Hematopoietic multipotent progenitor cell treated with erythropoietin and hydrocortisone succinate and interleukin-3 and kit ligand, for 8 days (in vitro differentiated cells): ENCODE data around the gene FLT3LG.

ENCODE experiments used
- DNase-seq: peaks from one replicate; pipeline ENCODE4 v3.0.0-alpha.2; 2015

The FLT3LG gene

DNA sequence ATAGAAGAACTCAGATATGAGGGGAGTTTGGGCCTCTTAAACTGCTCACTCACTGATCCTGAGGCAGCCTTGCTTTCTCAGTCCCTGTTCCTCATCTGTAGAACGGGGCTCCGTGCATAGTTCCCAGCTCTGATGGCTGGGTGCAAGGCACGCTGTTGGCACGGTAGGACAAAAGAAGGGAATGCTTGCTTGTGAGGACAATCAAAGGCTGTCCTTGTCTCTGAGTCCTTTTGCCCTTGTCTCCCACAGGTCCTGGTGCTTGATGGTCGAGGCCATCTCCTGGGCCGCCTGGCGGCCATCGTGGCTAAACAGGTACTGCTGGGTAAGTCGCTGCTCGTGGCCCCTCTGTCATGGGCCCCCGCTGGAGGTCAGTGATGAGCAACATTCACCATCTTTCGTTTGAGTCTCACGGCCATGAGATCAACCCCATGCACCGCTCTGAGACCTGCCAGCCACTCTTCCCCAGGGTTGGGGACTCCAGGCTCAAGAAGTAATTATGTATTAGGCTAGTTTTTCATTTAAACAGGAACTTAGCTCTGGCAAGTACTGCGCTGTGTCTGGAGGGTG is 15.7 kb downstream of the FLT3LG start:
- no peak for DNase-seq

DNA sequence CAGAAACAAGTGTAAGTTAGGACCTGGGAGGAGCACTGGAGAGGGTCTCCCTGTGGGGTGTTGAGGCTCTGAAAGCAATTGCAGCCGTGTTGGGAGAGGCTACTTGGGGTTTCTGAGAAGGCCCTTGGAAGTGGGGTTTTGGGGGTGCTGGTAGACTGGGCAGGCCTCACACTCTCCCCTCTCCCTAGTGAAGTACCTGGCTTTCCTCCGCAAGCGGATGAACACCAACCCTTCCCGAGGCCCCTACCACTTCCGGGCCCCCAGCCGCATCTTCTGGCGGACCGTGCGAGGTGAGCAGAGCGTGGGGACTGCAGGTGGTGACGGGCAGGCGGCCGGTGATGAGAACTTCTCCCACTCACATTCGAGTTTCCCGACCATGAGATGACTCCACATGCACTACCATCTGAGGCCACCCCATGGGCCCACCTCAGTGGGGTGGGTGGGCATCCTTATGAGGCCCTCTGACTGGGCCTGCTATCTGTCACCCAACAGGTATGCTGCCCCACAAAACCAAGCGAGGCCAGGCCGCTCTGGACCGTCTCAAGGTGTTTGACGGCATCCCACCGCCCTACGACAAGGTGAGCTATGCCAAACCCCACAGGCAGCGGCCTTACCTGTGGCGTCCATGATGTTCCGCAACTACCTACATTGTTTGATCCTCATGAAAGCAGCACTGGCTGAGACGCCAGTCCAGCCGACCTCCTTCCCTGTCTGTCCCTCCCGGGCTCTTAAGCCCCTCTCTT is 16.4 kb downstream of the FLT3LG start:
- DNase-seq, result no peak

DNA sequence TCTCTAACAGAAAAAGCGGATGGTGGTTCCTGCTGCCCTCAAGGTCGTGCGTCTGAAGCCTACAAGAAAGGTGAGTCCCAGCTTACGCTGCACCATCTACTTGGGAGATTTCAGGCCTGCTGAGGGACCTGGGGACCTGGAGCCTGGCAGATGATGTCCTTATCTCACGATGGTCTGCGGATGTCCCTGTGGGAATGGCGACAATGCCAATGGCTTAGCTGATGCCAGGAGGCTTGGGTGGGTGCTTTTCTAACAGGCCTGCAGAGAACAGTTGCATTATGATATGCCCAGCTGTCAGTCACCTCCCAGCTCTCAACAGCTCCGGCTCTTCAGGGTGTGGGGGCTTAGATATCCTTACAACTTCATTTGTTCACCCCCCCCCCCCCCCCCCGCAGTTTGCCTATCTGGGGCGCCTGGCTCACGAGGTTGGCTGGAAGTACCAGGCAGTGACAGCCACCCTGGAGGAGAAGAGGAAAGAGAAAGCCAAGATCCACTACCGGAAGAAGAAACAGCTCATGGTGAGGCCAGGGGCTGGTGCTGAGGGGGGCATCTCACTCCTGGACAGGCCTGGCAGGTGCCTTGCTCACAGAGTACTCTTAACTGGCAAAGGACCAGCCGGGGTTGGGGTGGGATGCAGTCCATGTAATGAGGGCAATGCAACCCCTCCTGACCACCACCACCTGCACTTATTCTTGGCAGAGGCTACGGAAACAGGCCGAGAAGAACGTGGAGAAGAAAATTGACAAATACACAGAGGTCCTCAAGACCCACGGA is 17.2 kb downstream of the FLT3LG start:
- no peak for DNase-seq

DNA sequence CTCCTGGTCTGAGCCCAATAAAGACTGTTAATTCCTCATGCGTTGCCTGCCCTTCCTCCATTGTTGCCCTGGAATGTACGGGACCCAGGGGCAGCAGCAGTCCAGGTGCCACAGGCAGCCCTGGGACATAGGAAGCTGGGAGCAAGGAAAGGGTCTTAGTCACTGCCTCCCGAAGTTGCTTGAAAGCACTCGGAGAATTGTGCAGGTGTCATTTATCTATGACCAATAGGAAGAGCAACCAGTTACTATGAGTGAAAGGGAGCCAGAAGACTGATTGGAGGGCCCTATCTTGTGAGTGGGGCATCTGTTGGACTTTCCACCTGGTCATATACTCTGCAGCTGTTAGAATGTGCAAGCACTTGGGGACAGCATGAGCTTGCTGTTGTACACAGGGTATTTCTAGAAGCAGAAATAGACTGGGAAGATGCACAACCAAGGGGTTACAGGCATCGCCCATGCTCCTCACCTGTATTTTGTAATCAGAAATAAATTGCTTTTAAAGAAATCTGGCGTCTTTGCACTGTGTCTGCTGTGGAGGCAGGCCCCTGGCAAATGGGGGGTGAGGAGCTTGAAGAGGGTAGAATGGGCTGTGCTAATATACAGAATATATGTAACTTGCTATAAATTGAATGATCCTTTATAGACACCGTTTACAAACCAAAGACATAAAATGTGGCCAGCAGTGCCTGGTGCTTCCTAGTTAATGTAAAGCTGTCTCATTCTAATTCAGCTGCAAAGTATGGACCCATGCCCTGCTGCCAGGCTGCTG is 18.0 kb downstream of the FLT3LG start:
- peak; percentile 39 for DNase-seq

DNA sequence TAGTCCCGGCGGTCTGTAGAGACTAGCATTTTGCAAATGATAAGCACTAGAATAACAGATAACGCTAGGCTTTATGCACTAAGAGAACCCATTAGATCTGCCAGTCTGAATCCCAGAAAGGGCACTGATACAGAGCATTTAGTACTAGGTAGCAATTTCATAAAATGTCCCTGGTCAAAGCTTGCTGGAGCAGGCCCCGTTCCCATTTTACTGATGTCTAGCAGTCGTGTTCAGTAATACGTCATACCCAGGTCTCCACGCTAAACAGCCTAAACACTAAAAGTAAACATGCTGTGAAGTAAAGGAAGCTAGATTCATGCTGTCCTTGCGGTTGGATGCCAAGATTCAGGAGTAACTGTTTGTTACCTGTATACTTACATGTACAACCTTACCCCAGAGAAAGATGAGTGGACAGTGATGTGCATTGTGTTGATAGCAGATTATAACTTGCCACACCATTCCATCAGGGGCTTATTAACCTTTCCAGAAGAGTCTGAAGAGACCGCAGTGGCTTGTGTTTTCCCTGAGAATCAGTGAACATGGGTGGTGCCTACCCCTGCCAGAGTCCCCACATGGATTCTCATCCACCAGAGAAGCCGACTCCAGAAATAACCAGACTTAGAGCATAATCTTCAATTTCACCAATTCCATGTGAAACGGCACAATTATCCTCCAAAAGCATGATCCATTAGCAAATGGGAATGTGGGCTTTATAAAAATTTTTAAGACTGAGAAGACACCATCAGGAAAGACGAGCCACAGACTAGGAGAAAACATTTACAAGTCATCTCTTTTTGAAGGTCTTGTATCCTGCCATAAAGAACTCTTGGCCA is 18.8 kb downstream of the FLT3LG start:
- peak; percentile 69 for DNase-seq

DNA sequence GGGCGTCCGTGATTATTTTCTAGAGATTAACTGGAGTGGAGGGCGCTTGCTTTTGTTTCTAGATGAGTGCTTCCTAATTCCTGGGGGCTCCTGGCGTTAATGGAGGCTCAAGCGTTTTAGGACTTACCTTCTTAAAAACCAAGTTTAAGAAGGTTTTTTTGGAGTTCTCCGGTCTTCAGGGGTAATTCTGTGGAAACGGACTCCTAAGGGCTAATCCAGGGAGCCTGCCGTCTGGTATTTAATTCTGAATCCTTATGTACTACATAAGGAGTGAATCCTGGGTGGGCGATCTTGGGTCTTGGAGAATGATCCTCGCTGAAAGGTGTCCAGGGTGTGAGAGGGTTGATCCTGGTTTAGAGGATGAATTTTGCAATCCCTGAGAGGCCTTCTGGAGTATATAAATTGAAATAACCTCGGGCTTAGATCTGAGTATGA is 22.6 kb downstream of the FLT3LG start:
- no peak for DNase-seq

DNA sequence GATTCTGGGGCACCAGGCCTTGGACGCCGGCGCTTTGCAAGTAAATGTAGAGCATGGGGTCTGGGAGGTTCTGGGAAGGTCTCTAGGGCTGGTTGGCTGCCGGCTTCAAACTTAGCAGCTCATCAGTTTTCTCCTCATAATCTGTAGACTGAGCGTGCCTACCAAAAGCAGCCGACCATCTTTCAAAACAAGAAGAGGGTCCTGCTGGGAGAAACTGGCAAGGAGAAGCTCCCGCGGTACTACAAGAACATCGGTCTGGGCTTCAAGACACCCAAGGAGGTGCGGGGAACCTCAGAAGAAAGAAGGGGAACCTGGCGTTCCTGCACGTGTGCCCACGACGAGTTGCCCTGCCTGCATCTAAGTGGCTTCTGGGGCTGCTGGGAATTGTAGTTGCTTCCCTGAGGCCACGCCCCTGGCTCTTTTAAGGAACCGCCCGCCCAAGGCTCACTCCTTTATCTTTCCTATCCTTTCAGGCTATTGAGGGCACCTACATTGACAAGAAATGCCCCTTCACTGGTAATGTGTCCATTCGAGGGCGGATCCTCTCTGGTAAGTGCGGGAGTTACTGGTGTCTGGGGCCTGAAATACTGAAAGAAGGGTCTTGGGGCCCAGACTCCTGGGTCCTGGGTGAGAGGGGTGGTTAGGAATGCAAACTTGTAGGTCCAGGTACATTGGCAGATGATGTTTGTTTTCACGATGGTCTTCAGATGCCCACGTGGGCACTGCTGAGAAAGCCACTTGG is 23.2 kb downstream of the FLT3LG start:
- peak; percentile 93 for DNase-seq

DNA sequence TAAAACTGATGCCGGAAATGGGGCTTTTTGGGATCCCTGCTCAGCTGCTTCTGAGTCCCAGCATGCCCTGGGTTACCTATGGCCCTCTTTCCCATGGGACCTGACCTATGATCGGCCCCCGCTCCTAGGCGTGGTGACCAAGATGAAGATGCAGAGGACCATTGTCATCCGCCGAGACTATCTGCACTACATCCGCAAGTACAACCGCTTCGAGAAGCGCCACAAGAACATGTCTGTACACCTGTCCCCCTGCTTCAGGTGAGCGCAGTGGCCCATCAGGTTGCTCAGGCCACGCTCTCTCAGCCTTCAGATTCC is 23.7 kb downstream of the FLT3LG start:
- DNase-seq, result no peak

DNA sequence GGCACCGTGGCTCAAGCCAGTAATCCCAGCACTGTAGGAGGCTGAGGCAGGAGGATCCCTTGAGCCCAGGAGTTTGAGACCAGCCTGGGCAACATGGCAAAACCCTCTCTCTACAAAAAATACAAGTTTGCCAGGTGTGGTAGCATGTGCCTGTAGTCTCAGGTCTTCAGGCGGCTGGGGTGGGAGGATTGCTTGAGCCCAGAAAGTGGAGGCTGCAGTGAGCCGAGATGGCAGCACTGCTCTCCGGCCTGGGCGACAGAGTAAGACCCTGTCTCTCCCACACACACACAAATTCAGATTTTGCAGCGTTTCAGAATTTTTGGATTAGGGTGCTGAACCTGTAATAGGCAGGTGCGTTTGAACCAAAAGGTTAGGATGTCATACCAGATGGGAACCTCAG is 24.5 kb downstream of the FLT3LG start:
- DNase-seq, result no peak

DNA sequence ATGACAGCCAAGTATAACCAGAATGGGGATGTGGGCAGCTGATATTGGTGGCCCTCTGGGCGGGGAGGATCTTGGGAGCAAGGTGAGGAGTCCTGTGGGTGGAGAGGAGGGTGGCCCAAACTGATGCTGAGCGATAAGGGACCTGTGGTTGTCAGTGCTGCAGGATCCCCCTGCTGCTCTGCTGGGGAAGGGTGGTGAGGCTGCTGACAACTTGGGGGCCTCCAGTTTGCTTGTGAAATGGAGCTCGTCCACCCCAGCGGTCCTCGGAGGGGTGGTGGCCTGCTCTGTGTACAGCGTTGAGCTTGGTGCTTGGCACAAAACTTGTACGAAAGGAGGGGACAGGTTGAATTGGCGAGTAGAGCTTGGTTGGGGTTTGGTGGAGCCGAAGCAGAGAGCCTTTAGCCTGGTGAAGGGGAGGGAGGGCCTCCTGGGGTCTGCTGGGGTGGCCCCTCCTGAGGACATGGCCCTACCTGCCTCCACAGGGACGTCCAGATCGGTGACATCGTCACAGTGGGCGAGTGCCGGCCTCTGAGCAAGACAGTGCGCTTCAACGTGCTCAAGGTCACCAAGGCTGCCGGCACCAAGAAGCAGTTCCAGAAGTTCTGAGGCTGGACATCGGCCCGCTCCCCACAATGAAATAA is 25.1 kb downstream of the FLT3LG start:
- peak; percentile 36 for DNase-seq

DNA sequence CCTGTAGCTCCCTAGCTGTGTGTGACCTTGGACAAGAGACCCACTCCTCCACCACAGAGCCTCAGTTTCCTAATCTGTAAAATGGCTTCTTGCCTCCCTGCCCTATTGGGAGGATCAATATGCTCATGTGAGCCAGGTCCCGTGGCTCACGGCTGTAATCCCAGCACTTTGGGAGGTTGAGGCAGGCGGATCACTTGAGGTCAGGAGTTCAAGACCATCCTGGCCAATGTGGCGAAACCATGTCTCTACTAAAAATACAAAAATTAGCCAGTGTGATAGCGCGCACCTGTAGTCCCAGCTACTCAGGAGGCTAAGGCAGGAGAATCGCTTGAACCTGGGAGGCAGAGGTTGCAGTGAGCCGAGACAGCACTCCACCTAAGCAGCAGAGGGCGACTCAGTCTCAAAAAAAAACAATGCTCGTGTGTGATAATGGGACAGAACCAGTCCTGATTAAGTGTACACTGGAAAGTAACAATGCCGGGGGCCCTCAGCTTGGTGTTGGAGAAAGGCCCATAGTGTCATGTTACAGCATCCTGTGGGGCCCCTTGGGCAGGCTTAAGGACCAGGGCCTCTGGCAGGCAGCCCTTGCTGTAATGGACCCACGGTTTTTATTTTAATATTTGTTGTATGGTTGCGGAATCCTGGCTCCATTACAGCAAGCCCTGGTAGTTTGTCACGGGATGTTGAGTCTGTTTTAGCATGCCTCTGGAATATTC is 29.0 kb downstream of the FLT3LG start:
- peak; percentile 76 for DNase-seq

DNA sequence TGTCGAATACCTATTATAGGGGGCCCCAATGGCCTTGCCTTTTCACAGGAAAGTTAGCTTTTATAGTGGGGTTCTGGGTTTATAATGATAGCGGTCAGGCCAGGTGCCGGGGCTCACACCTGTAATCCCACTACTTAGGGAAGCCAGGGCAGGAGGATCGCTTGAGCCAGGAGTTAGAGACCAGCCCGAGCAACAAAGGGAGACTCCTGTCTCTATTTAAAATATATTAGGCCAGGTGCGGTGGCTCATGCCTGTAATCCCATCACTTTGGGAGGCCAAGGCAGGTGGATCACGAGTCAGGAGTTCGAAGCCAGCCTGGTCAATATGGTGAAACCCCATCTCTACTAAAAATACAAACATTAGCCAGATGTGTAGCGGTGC is 29.6 kb downstream of the FLT3LG start:
- no peak for DNase-seq

DNA sequence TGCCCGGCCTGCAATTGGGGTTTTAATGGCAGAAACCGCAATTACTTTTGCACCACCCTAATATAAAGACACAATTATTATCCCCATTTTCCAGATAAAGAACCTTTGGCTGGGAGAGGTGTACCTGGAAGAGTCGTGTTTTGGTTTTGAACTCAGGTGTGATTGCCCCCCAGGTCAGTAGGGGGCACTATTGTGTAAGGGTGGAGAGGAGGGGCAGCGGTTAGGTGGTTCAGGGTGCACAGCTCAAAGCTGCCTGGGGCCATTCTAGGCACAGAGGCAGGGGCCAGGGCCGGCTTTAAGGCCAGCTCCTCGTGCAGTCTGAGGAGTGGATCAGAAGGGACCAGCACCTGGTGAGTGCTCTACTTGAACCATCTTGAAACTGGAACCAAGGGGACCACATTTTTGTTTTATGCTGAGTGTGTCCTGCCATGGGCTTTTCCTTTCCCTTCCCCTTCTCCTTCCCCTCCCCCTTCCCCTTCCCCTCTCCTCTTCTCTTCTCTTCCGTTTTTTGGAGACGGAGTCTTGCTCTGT is 32.6 kb downstream of the FLT3LG start:
- DNase-seq, result peak; percentile 75

DNA sequence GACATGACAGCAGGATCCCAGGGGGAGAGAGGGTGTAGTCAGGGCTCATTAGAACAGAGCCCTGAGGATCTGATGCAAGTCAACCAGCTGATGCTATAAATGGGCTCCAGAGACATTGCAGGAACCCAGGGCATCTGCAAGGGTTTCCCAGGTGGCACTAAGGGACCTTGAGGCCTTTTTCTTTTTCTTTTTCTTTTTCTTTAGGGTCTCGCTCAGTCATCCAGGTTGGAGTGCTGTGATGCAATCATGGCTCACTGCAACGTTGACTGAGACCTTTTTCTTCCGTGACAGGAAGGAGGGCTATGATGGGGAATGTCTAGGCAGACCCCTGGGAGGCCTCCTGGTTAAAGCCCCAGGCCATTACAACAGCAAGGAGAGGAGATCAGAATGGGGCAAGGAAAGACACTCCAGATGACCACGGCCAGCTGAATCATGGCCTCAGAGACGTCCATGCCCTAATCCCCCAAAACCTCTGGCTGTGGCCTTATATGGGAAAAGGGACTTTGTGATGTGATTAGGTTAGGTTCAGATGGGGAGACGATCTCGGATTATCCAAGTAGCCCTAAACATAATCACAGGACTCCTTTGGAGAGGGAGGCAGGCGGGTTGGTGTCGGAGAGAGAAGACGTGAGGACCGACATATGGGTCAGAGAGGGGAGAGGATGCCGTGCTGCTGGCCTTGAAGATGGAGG is 33.9 kb downstream of the FLT3LG start:
- DNase-seq, result no peak

DNA sequence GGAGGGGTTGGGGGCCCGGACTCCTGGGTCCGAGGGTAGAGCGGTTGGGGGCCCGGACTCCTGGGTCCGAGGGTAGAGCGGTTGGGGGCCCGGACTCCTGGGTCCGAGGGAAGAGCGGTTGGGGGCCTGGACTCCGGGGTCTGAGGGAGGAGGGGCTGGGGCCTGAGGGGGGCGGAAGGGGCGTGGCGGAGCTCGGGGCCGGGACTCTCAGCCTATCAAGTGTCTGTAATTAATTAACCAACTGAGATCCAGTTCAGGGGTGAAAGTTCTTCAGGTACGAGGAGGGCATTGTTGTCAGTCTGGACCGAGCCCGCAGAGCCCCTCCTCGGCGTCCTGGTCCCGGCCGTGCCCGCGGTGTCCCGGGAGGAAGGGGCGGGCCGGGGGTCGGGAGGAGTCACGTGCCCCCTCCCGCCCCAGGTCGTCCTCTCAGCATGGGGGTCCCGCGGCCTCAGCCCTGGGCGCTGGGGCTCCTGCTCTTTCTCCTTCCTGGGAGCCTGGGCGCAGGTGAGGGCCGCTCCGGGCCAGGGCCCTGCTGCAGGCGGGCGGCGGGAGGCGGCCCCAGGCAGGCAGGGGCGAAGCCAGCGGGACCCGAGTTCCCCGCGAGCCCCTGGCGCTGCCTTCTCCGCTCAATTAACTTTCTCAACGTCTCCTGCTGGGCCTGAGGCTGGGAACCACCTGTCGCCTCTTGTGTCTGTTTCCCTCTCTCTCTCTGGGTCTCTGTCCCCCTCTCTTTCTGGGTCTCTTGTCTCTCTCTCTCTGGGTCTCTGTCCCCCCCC is 39.1 kb downstream of the FLT3LG start:
- DNase-seq, result no peak

DNA sequence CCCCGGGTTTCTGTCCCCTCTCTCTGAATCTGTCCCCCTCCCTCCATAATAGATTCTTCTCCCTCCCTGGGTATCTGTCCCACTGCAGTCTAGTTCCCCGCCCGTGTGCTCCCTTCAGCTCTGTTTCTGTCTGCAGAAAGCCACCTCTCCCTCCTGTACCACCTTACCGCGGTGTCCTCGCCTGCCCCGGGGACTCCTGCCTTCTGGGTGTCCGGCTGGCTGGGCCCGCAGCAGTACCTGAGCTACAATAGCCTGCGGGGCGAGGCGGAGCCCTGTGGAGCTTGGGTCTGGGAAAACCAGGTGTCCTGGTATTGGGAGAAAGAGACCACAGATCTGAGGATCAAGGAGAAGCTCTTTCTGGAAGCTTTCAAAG is 39.7 kb downstream of the FLT3LG start:
- no peak for DNase-seq

DNA sequence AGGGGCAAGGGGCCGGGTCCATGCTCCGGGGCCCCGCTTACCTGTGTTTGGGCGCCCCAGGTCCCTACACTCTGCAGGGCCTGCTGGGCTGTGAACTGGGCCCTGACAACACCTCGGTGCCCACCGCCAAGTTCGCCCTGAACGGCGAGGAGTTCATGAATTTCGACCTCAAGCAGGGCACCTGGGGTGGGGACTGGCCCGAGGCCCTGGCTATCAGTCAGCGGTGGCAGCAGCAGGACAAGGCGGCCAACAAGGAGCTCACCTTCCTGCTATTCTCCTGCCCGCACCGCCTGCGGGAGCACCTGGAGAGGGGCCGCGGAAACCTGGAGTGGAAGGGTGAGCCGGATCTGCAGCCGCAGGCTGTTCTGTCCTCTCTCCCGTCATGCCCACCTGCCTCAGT is 40.1 kb downstream of the FLT3LG start:
- no peak for DNase-seq

DNA sequence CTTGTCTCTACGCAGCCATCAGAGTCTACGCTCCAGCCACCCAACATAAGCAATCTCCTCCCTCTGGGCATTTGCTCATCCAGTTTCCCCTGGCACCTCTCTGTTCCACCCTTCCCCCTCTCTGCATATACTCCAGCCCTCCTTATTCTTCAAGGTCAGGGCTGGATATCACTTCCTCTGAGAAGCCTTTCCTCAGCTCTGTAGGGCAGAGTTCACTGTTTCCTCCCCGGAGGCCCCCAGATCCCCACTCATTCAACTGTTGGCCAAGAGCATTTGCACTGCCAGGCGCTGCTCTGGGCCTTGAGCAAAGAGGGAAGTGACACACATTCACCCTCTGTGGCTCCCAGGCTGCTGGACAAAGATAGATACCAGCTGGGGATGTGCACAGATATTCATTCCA is 41.8 kb downstream of the FLT3LG start:
- DNase-seq, result peak; percentile 34

DNA sequence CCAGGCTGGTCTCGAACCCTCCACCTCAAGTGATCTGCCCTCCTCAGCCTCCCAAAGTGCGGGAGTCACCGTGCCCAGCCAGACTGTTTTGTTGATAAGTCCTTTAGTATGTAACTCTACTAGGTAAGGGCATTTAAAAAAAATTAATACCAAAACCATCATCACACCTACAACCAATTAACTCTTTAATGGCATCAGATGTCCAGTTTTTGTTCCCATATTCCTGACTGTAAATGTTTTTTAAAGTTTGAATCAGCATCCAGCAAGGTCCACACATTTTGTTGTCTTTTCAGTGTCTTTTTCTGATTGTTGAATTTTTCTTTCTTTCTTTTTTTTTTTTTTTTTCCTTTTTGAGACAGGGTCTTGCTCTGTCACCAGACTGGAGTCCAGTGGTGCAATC is 44.0 kb downstream of the FLT3LG start:
- DNase-seq, result no peak
